MM.1S (cell line): ENCODE data around the gene NR1I3.

ENCODE experiments used
- EZH2 ChIP-seq: fragments of 300-600 bp; sonication (generic); optimal IDR thresholded peaks from 2 replicates; pipeline ENCODE3; 2017; ENCODE audit warnings: low read depth, mild to moderate bottlenecking, antibody characterized with exemption, low read length, mixed read lengths
- TF ChIP-seq, protein P1 (sequence below): fragments of 300-600 bp; sonication (generic); IDR thresholded peaks from 2 replicates; pipeline ENCODE4 v1.5.1; 2016; ENCODE audit warnings: antibody characterized with exemption, low read length, mixed read lengths

- TF ChIP-seq, protein P1, sequence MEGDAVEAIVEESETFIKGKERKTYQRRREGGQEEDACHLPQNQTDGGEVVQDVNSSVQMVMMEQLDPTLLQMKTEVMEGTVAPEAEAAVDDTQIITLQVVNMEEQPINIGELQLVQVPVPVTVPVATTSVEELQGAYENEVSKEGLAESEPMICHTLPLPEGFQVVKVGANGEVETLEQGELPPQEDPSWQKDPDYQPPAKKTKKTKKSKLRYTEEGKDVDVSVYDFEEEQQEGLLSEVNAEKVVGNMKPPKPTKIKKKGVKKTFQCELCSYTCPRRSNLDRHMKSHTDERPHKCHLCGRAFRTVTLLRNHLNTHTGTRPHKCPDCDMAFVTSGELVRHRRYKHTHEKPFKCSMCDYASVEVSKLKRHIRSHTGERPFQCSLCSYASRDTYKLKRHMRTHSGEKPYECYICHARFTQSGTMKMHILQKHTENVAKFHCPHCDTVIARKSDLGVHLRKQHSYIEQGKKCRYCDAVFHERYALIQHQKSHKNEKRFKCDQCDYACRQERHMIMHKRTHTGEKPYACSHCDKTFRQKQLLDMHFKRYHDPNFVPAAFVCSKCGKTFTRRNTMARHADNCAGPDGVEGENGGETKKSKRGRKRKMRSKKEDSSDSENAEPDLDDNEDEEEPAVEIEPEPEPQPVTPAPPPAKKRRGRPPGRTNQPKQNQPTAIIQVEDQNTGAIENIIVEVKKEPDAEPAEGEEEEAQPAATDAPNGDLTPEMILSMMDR, result no peak
- TF ChIP-seq EZH2, result no peak
Measured at GRCh38 chr1:161258439-161259344, 20.7 kb upstream of the NR1I3 start, which contains the start of gene PCP4L1.
